HG02759 (cell line): Measurements from ENCODE around the gene CFAP300.
A peak's percentile ranks its signal among the peaks of the same experiment; 100 is the strongest.

Experiments
- ATAC-seq: cut with Tn5 transposase; IDR thresholded peaks from one replicate; pipeline ENCODE4 v1.9.1; 2021; ENCODE audit warnings: mild to moderate bottlenecking, moderate library complexity; ENCODE audit not compliant: unreplicated experiment

Gene CFAP300

DNA sequence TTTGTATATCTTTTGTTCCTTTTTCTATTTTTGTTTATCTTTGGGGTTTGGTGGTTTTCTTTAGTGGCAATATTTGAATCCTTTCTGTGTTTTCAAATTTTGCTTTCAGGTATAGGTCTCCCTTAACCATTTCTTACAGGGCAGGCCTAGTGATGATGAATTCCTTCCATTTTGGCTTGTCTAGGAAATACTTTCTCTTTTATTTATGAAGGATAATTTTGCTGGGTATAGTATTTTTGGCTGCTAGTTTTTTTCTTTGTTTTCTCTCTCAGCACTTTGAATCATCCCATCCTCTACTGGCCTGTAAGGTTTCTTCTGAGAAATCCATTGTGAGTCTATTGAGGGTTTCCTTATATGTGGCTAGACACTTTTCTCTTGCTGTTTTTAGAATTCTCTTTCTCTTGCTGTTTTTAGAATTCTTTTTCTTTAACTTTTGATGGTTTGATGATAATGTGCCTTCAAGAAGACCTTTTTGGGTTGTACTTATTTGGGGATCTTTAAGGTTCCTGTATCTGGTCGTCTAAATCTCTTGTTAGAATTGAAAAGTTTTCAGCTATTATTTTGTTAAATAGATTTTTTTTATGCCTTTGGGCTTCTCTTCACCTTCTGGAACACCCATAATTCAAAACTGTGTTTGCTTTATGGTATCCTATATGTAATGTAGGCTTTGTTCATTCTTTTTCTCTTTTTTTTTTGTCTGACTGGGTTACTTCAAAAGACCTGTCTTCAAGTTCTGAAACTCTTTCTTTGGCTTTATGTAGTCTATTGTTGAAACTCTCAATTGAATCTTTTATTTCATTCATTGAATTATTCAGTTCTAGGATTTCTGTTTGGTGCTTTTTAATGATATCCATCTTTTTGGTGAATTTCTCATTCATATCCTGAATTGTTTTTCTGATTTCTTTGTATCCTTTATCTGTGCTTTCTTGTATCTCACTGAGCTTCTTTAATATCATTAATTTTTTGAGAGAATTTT, 24.5 kb downstream of the CFAP300 start:
- no peak for ATAC-seq

DNA sequence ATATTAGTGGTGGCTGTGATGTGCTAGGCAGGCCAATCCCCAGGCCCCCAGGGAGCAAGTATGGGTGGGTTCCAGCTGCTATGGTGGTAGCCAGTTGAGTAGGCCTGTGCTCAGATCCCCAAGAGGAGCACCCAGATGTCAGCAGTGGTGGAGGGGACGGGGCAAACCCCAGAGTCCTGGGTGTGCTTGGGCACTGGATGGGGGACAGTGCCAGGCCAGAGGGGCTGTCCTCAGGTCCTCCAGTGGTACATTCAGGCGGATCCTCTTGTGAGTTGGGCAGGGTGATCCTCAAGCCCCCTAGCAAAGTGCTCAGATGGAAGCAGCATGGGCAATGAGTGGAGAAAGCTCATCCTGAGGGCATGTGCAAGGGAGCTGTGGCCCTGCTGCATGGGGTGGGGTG, 26.0 kb downstream of the CFAP300 start:
- no peak for ATAC-seq

DNA sequence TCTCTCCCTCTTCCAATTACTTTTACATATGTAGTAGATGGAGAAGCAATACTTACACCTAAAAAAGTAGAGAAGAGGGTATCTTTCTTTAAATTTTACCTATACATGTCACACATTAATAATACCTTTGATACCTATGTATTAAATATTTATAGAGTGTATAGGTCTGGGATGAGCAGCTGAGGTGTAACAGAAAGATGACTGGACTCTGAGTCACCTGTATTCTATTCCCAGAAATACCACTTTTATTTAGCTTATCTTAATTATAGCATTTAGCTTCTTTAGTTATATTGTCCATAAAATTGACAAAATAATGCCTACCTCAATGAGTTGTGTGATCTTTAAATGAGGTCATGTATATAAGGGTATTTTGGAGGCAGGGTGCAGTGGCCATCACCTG, 32.4 kb downstream of the CFAP300 start:
- no peak for ATAC-seq

DNA sequence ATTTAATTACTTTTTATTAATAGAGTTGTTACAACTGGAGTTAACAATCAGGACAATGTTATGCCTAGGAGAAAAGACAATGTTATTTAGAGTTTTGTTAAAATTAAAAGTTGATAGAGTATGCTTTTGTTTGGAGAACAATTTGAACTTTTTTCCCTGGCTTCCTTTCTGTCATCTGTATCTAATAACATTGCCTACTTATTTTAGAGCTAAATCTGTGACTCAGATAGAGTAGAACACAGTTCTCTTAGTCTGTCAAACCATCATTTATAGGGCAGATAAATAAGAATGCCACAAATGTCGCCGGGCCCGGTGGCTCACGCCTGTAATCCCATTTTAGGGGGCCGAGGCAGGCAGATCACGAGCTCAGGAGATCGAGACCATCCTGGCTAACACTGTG, 34.1 kb downstream of the CFAP300 start:
- no peak for ATAC-seq

DNA sequence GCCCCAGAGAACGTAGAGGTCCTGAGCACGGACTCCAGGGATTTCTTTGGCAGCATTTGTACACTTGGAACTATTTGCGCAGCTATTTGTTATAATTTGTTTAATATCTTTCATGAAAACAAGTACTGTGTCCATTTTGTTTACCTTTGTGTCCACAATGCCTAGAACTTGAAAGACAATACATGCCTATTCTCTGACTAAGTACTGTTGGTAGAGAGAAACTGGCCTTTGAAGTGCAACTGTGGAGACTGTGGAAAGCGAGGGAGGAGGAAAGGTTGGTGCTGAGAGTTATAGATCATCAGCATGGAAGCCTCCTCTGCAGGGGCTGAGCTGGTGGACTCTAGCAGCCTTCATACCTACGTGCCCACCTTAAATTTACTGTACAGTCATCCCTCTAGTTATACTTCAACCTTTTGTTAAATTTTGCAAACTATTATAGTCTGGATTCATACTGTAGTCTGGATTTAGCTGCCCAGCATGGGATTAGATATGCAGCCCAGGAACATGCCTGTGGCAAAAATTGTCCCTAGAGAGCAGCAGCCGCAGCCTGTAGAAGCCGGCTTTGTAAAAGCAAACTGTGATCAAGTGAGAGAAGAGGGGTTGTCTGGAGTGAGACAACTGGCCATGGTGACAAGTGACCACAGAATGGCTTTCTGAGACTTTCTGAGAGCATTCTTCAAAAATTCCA, 38.8 kb downstream of the CFAP300 start:
- ATAC-seq, result no peak

DNA sequence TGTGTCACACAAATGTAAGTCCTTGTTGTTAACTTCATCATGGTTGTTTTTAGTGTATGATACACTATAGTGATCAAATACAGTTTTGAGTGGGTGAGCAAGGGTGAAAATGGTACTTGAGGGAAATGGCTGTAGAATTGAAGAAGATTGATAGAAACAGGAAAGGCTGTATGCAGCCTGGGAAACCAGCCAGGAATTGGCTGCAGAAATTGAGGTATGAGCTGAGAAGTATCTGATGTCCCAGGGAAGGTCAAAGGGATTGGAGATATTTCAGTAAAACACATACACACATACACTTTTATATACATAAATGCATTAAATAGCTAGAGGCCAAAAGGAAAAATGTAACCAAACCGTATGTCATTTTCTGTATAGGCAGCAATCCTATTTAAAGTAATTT, 49.9 kb downstream of the CFAP300 start:
- ATAC-seq, result no peak

DNA sequence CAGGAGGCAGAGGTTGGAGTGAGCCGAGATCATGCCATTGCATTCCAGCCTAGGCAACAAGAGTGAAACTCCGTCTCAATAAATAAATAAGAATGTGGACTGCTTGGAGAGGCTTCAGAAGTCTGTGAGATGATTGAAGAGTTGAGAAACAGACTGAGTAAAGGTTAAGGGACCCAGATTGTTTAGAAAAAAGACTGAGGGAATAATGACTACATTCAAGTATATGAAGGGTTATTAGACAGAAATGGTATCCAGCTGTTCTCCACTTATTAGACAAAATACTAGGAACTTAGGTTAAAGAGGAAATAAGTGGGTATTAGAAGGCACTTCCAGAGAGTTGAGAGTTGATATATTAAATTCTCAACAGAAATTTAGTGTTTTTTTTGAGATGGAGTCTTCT, 52.5 kb downstream of the CFAP300 start:
- no peak for ATAC-seq

DNA sequence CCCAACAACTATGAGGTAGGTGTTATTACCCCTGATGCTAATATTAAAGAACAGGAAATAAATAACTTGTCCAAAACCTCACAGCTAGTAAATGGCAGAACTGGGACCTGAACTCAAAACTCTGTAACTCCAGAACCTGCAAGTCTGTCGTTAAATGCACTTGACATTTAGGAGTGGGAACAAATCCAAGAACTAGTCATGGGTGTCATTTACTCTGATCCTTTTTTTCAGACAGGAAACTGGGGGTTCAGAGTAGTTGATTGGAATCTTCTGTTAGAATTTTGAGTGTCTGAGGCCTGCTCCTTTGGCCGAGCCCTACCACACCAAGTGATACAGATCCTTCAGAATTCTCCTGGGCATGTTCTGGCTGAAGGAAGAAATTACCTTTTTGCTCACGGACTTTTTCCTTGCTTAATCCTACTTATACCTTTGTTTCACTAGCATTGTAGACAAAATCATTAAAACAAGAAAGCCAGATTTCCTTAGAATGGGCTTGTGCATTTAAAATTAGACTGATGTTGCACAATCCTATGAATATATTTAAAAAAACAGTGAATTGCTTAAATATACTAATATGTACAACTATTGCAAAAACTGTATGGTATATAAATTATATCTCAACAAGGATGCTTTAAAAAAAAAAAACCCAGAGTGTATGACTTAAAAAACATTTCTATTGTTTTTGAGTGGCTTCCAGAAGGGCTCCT, 61.6 kb downstream of the CFAP300 start:
- no peak for ATAC-seq

DNA sequence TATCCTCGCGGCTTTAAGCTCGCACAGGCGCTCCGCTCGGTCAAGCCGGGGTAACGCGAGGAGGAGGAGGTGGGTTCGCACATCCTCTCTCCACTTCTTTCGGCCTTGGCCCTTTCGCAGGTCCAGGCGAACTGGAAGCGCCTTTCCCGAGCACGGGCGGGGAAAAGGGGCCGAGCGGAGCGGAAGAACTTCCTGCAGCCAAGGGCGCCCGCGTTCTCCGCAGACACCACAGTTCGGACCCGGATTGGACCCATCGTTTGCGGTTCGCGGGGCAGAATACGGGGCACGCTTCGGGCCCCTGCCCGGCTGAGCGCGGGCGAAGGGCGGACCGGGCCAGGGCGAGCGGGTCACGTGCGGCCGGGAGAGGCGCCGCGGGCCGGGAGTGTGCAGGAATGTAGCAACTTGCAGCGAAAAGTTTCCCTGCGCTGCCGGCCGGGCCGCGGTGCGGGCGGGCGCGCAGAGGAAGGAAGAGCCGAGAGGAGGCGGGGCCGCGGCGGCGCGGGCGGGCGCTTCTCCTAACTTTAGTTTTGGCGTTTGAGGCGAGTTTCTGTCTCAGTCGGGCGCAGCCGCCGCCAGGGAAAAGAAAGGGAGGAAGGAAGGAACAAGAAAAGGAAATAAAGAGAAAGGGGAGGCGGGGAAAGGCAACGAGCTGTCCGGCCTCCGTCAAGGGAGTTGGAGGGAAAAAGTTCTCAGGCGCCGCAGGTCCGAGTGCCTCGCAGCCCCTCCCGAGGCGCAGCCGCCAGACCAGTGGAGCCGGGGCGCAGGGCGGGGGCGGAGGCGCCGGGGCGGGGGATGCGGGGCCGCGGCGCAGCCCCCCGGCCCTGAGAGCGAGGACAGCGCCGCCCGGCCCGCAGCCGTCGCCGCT, 62.9 kb downstream of the CFAP300 start, which contains the start of gene YAP1:
YAP1 (plus strand) TSS at position 552 of the 865 bp plus-strand sequence. CDS start 402 bp downstream, outside the sequence.
- peak; percentile 88 for ATAC-seq

DNA sequence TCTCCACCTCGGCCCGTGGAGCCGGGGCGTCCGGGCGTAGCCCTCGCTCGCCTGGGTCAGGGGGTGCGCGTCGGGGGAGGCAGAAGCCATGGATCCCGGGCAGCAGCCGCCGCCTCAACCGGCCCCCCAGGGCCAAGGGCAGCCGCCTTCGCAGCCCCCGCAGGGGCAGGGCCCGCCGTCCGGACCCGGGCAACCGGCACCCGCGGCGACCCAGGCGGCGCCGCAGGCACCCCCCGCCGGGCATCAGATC, 63.4 kb downstream of the CFAP300 start:
- ATAC-seq, result peak; percentile 23

DNA sequence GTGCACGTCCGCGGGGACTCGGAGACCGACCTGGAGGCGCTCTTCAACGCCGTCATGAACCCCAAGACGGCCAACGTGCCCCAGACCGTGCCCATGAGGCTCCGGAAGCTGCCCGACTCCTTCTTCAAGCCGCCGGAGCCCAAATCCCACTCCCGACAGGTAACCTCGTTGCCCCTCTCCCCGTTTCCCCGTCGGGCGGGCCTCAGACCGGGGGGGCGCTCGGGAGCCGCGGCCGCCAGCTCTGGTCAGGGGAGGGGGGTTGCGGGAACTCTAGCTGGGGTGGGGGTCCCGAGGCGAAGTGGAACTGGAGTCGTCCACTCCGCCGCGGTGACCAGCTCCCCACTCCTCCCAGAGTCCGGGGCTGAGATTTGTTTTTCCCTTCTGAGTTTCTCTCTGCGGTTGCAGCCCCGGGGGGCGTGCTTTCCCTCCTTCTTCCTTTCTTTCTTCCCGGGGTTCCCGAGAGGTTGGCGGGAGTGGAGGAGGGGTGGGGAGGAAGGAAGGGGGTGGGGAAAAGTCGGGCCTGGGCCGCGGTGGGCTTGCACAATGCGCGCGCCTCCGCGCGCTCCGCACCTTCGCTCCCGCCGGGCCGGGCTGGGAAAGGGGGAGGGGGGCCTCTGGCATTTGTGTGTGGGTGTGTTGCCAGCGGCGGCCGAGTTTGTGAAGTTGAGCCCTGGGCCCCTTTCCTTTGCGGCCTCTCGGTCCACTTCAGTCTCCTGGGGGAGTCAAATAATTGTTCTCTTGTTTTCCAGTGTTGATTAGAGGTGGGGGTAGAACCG, 64.0 kb downstream of the CFAP300 start:
- ATAC-seq, result no peak

DNA sequence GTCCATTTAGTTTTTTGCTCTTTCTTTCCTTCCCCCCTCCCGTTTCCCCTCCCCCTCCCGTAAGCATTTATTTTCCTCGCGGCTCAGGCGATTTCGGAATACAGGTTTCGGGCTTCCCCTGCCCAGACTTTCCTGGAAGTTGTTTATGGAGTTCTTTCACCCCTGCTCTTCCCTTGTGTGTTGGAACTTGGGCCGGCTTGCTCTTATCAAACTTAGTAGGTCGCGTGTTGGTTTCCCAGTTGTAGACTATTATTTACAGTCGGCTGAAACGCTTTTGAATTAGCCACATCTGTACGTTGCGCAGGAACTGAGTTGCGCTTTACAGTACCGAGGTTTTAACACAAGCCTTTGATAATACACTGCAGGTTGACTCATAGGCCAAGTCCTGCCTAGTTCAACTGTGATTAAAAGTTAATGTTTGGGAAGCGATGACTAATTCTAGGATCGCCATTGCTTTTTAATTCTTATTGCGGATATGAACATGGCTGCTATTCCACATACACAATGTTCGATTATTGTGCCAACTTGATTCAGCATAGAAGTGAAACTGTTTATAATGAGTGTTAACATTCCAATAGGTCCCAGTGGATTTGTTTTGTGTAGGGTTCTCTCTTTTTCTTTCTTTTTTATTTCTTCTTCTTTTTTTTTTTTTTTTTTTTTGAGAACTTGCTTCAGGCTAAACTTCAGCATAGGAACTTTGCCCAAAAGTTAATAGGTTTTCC, 64.7 kb downstream of the CFAP300 start:
- no peak for ATAC-seq

DNA sequence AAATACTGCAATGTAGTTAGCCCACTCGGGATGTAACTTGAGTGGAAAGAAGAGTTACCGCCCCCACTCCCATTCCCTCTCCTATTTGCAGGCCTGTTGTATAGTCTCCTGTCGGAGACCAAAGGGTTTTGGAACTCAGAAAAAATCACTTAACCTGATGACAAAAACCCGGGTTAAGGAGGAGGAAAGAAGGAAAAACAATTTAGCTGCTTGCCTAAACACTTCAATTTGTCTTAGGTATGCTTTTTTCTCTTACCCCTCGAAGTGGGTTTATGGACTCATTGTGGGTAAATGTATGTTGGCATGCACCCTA, 65.2 kb downstream of the CFAP300 start:
- ATAC-seq, result no peak

DNA sequence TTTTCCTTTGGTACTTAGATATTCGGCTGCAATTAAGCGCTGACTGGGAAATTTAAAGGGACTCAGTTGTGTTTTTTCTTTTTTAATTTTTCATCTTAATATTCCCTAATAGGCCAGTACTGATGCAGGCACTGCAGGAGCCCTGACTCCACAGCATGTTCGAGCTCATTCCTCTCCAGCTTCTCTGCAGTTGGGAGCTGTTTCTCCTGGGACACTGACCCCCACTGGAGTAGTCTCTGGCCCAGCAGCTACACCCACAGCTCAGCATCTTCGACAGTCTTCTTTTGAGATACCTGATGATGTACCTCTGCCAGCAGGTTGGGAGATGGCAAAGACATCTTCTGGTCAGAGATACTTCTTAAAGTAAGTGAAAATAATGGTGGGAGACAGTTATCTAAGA, 66.8 kb downstream of the CFAP300 start:
- ATAC-seq, result no peak

DNA sequence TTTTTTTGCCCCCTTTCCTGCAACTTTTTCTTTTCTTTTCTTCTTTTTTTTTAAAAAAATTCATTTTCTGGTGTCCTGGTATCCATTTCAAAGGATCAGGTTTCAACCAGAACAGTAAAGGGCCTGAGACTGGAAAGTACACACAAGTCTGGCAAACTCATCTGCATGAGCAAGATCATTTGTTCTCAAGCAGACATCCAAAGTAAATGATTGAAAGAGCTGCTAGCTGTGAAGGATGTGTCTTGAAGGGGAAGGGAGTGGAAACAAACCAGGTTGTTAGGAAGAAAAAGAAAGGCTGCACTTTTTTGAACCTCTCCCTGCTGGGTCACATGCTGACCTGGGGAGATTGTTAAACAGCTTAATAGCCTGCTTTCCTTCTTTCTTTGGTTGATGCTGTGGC, 68.3 kb downstream of the CFAP300 start:
- no peak for ATAC-seq

DNA sequence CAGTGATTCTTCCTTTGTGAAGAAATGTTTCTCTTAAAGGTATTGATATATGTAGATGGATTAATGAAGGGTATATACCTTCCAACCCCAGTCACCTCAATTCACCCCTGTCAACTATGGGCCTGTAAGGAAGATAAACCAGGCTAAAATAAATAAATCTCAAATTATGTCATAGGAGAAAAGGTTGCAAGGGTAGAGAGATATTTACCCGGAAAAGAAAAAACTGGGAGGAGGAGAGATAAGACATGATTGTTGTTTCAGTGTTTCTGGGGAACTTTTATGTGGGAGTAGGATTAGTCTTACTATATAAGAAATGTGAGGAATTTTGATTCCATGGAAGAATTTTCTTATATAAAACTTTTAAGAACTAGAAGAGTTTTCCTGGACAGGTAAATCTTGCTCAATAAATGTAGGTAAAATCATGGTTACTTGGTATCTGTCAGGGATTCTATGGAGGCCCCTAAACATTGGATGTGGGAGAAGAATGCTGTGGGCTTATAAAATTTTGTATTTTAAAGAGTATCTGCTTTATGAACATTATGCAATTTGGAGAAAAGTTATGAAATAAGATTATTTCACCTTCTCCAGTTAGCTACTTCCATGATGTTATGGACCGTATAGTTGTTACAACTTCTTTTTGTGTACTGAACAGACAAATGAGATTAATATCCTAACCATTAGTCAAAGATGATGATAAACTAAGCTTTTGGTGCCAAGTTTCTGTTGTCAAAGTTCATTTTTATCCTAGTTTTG, 69.4 kb downstream of the CFAP300 start:
- no peak for ATAC-seq

DNA sequence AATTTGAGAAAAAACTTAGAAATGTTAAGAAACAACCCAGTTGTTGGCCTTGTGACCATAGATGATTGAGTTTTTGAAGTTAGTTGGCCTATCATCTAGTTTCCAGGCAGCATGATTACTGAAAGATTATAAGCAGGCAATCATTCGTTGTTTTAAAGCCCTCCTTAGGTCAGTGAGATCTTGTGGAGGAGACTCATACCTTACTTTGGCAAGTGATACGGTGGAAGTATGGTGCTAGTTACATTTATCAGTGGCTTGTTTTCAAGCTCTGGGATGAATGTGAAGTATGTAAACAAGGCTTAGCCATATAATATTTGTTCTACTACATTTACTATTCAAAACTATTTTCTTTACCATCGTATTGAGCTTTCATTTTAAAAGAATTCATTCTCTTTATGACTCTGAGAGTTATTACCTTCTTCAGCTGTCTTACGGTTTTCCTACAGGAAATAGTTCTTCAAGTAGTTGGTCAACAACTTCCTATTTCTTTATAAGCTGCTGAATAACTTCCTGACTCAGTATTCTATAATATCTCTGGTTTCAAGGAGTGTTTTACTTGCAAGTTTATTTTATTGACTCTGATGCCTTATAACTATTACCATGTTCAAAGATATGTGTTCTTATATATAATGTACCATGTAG, 70.4 kb downstream of the CFAP300 start:
- no peak for ATAC-seq

DNA sequence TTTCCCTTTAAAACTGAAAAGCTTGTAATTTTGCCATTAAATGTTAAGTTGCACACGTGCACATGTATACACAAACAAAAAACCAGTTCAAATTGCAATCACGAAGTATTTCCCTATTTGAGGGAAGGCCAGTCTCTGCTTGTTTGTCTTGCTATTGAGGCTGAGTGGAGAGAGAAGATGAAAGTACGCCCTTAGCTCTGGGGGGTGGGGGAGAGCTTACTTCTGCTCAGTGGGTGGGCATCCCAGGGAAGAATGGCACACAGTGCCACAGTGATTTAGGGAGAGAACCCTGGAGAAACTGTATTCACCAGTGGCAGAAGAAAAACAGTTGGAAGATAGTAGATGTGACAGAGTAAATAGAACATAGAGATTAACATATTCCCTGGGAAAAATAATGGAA, 71.7 kb downstream of the CFAP300 start:
- no peak for ATAC-seq
